SJCRH30 (cell line): ENCODE data around the gene PDE8B. TPM values are rescaled to one million over a fixed set of nuclear protein-coding genes. Genes with fewer than 3 reads are reported as not detected.

Source experiments
- DNase-seq, 2 experiments: peaks; one replicate each; pipeline ENCODE4 v3.0.0-alpha.2; 2015 to 2020
- H3K27ac ChIP-seq: fragments of 250-450 bp; sonication (Bioruptor Pico); 2 replicates; pipeline ENCODE4 v1.5.1; 2020; ENCODE audit warnings: mild to moderate bottlenecking, moderate library complexity
- H3K27me3 ChIP-seq: fragments of 250-450 bp; sonication (Bioruptor Pico); 2 replicates; pipeline ENCODE4 v1.5.1; 2020; ENCODE audit warnings: mild to moderate bottlenecking, moderate library complexity
- H3K36me3 ChIP-seq: fragments of 250-450 bp; sonication (Bioruptor Pico); 2 replicates; pipeline ENCODE4 v1.5.1; 2020; ENCODE audit warnings: mild to moderate bottlenecking, moderate library complexity
- H3K4me1 ChIP-seq: fragments of 250-450 bp; sonication (Bioruptor Pico); 2 replicates; pipeline ENCODE4 v1.5.1; 2020; ENCODE audit warnings: mild to moderate bottlenecking, moderate library complexity
- H3K4me3 ChIP-seq: fragments of 250-450 bp; sonication (Bioruptor Pico); 2 replicates; pipeline ENCODE4 v1.5.1; 2020; ENCODE audit warnings: mild to moderate bottlenecking, moderate library complexity
- H3K9me3 ChIP-seq: fragments of 250-450 bp; sonication (Bioruptor Pico); replicated peaks from 2 replicates; pipeline ENCODE4 v1.5.1; 2020; ENCODE audit warnings: mild to moderate bottlenecking, moderate library complexity
- total RNA-seq: library from RNA; depleted of rRNA; stranded (reverse); fragments of >200 nt; shearing (Covaris generic); gene quantifications from 2 replicates; pipeline ENCODE4 v1.2.3, GENCODE V29; 2014

The PDE8B gene
- total RNA-seq, 1 experiment from 2014 or later = 0.22 TPM

DNA sequence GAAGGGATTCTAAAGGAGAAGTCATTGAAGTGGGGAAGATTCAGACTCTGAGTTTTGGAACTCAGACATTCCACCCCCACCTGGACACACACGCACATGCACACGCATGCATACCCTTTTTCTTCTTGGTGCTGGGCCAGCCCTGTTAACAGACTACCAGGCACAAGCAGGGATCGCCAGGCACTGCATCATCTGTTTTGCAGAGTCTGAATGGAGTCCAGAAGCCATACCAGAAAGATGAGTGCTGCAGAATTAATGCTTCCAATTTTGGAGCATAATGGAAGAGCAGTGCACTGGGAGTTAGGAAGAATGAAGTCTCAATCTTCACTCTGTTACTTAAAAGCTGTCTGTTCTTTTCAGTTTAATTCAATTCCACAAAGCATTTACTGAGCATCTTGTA lies 95.5 kb downstream of the PDE8B start:
- no peaks in the 10 kb centered on the region for H3K9me3 ChIP-seq
- H3K4me1 ChIP-seq = no peaks in the 10 kb centered on the region
- H3K27ac ChIP-seq = no peak overlapping the region
- DNase-seq = no peak
- H3K36me3 ChIP-seq = no peaks in the 10 kb centered on the region
- H3K4me3 ChIP-seq = no peak overlapping the region
- no peaks in the 10 kb centered on the region for H3K27me3 ChIP-seq

DNA sequence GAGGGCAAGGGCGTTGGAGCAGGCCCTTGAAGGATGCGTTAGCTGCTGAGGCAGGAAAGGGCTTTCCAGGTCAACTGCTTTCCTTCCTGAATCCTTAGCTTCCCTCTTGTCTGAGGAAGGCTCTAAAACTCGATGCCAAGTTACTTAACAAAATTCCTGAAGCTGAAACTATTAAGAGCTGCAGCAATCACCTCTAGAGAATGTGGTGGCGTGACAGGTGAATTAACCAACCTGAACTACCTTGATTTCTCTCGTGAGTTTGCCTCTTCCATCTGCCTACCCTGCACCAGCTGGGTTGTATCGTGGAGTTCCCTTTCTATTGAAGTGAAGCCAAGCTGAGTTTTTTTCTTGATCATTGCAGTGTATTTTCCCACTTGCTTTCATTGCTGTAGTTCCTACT lies 96.1 kb downstream of the PDE8B start:
- no peaks in the 10 kb centered on the region for H3K9me3 ChIP-seq
- no peaks in the 10 kb centered on the region for H3K36me3 ChIP-seq
- no peaks in the 10 kb centered on the region for H3K4me1 ChIP-seq
- H3K4me3 ChIP-seq = no peak overlapping the region
- no peak overlapping the region for H3K27ac ChIP-seq
- no peaks in the 10 kb centered on the region for H3K27me3 ChIP-seq
- DNase-seq = no peak

DNA sequence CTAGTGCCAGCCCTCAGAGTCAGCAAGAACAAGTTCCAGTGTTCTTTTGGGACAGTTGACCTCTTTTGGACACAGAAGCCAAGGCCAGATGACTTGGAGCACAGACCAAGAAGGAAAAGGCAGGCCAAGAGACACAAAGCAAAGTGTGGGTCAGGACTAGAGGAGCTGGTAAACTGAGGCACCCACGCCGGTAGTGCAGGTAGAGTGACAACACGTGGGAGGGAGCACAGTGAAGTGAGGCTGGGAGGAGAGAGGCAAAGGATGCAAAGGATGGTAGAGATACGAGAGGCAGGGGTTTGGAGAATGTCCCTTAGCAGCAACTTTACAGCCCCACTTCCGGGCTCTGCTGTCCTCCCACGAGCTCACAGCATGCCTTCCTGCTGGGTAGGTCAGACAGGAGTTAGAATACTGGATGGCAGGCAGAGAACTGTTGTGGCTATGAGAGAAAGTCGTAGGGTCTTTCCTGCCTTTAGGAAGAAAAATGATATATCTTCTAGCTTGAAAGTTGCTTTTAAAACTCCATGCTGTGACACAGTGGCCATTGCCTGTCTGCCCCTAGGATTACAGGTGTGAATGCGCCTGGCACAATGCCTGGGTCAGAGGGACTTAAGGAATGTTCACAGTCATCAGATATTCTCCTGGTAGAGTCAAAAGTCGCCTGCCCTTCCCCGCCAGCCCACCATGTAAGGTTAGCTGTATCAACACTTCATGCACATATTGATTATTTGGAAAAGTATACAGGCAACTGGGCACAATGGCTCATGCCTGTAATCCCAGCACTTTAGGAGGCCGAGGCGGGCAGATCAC lies 97.9 kb downstream of the PDE8B start:
- Histone ChIP-seq H3K9me3 (no peaks in the 10 kb centered on the region), H3K4me1 (no peaks in the 10 kb centered on the region), H3K4me3 (no peak overlapping the region), H3K36me3 (no peaks in the 10 kb centered on the region), H3K27me3 (no peaks in the 10 kb centered on the region), H3K27ac (no peak overlapping the region)
- DNase-seq = no peak

DNA sequence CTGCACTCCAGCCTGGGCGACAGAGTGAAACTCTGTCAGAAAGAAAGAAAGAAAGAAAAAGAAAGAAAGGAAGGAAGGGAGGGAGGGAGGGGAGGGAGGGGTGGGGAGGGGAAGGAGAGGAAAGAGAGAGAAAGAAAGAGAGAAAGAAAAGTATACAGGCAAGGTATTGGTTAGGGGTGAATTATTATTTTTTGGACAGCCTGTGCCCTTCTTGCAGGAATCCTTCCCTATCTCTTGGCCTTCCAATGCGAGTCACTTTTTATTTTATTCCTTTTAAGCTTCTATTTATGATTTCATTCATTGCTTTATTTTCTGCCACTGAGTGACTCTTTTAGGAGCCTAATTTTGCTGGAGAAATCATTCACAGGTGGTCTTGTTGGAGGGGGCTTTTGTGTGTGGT lies 98.7 kb downstream of the PDE8B start:
- Histone ChIP-seq H3K9me3 (no peaks in the 10 kb centered on the region), H3K4me3 (no peak overlapping the region), H3K27me3 (no peaks in the 10 kb centered on the region), H3K4me1 (no peaks in the 10 kb centered on the region), H3K36me3 (no peaks in the 10 kb centered on the region), H3K27ac (no peak overlapping the region)
- no peak for DNase-seq

DNA sequence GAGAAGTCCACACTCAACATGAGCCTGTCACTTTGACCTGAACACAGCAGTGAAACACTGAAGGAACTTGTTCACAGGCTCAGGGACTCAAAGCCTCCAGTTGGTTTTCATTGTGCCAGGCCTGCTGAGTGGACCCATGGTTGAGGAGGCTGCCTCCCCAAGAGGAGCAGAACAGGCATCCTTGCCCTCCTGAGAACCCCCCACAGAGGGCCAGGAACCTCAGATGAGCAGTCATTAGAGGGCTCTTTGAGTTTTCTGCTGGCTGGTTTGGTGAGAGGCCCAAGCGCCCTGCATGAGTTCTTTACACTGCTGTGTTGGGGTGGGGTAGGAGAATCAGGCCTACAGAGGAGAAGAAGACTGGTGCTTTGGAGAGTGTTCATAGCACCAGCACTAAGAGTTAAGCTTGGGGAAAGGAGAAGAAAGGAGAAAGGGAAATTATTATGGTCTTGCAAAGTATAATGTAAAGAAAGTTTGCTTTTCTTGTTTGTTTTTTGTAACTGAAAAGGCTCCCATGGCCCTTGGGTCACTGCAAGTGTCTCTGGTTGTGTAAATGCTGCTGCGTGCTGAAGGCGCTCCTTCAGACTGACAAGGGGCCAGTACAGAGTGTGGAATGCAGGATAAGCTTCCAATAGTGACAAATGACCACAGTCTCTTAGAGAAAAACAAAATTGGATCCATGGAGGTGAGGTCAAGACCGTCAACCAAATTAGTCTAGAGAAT lies 100.2 kb downstream of the PDE8B start:
- Histone ChIP-seq H3K4me1 (no peaks in the 10 kb centered on the region), H3K9me3 (no peaks in the 10 kb centered on the region), H3K4me3 (no peak overlapping the region), H3K27ac (no peak overlapping the region), H3K36me3 (no peaks in the 10 kb centered on the region), H3K27me3 (no peaks in the 10 kb centered on the region)
- no peak for DNase-seq

DNA sequence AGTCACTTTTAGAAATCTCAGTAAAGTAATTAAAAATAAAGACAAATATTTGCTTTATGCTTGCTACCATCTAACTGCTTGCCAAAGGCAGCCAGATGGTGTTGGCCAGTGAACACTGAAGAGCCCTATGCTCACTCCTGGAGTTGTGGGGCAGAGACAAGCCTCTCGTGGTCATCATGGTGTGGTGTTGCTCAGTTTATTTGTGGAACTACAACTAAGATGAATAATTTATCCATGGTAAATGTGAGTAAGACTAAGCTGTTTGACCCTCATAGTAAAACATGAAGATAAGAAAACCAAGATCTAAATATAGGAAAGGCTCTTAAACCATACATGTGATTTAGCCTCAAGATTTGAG lies 100.7 kb downstream of the PDE8B start:
- Histone ChIP-seq H3K27me3 (no peaks in the 10 kb centered on the region), H3K36me3 (no peaks in the 10 kb centered on the region), H3K4me3 (no peak overlapping the region), H3K4me1 (no peaks in the 10 kb centered on the region), H3K9me3 (no peaks in the 10 kb centered on the region), H3K27ac (no peak overlapping the region)
- no peak for DNase-seq

DNA sequence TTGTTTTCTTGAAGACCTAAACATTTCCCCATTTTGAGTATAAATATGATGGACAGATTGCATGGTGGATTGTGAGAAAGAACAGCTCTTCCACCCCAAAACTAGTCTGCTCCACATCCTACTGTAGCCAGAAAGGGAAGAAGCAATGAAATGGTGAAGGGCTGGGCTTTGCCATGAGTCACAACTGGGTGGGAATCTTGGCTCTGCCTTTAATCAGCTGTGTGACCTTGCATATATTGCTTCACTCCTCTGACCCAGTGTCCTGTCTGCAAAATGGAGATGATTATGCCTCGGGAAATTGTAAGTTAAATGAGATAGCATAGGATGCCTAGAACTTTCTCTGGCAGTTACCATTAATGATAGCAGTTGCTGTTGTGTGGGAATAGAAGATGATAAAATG lies 101.9 kb downstream of the PDE8B start:
- H3K36me3 ChIP-seq = no peaks in the 10 kb centered on the region
- H3K4me1 ChIP-seq = no peaks in the 10 kb centered on the region
- DNase-seq = no peak
- no peak overlapping the region for H3K27ac ChIP-seq
- H3K9me3 ChIP-seq = no peaks in the 10 kb centered on the region
- H3K27me3 ChIP-seq = no peaks in the 10 kb centered on the region
- no peak overlapping the region for H3K4me3 ChIP-seq

DNA sequence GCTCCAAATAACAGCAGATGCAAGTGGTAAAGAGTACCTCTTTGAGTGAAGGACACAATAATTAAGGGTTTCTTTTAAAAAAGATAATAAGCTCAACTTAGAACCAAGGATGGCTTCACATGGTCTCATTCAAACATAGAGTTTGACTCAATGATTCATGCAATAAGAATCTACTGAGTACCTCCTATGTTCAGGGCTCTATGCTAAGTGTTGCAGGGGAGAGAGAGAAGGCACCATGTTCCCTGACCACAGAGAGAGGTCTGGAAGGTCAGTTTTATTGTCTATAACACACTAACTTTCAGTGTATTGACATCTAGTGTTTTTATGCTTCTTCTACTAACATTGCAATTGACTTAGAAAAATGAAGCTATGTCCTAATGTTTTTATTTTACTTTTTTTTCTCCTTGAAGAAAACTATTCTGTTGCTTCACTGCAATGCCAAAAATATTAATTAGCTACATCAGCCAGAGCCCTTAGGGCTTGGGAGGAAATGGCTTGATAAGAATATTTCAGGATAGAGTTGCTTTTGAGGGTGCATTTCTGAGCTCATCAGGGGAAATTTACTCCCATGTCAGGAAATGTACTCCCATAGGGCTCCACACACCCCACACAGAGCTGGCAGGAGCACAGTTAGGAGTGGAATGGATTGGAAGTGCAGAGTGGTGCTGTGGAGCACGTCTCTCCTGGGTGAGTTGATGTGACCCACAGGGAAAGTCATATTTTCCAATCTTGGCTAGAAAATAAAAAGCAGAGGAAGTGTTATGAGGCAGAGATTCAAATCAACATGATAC lies 106.6 kb downstream of the PDE8B start:
- no peaks in the 10 kb centered on the region for H3K4me1 ChIP-seq
- H3K9me3 ChIP-seq = no peaks in the 10 kb centered on the region
- H3K27ac ChIP-seq = no peak overlapping the region
- no peaks in the 10 kb centered on the region for H3K36me3 ChIP-seq
- DNase-seq = no peak
- no peak overlapping the region for H3K4me3 ChIP-seq
- 0 out of 2 replicates have a peak, but pooled peaks cover 8% of the 10 kb centered on the region for H3K27me3 ChIP-seq

DNA sequence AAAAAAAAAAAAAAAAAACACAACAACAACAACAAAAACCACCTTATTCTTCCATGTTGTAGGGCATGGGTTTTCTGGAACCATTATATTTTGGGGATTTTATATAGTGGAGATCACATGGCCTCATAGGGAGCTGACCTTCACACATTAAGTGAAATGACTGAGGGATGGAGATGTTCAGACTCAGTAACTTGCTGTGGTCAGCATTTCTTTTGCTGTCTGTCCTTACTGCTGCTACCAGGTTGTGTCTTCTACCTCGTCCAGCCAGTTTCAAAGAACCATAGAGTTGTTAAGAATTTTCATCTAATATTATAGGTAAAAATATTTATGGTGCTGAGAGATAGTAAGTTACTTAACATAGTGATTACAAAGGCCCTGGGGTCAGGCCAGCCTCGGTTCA lies 107.6 kb downstream of the PDE8B start:
- Histone ChIP-seq H3K4me1 (no peaks in the 10 kb centered on the region), H3K27ac (no peak overlapping the region), H3K27me3 (0 out of 2 replicates have a peak, but pooled peaks cover 8% of the 10 kb centered on the region), H3K9me3 (no peaks in the 10 kb centered on the region), H3K36me3 (no peaks in the 10 kb centered on the region), H3K4me3 (no peak overlapping the region)
- no peak for DNase-seq

DNA sequence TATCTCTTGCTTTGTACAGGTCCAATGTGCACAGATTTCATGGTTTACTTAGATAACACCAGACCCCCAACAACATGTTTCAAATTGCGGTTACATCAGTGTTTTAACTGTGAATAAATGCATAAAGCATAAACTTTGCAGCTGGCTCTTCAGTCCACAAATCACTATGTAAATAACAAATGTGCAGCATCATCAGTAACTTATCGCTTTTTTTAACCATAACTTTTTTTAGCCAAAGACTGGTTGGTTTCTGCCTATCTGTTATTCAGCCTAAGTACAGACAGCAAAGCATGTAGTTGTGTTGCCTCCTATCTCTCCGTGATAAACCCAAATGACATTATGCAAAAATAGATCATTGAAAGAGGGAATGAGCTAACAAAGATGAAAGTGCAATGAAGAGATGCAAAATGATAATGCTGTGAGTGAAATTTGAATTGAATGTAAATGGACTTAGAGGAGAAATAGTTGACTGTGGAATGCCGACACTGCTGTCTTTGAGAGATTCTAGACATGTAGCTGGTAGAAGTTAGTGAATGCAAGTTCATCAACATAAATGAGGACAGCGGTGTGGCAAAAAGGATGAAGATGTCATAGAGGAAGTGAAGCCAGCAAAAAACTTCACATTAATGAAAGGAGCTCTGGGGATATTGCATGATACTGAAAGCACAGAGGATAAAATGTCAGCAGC lies 108.8 kb downstream of the PDE8B start:
- Histone ChIP-seq H3K4me3 (no peak overlapping the region), H3K36me3 (no peaks in the 10 kb centered on the region), H3K9me3 (no peaks in the 10 kb centered on the region), H3K27me3 (0 out of 2 replicates have a peak, but pooled peaks cover 8% of the 10 kb centered on the region), H3K27ac (no peak overlapping the region), H3K4me1 (no peaks in the 10 kb centered on the region)
- DNase-seq = no peak

DNA sequence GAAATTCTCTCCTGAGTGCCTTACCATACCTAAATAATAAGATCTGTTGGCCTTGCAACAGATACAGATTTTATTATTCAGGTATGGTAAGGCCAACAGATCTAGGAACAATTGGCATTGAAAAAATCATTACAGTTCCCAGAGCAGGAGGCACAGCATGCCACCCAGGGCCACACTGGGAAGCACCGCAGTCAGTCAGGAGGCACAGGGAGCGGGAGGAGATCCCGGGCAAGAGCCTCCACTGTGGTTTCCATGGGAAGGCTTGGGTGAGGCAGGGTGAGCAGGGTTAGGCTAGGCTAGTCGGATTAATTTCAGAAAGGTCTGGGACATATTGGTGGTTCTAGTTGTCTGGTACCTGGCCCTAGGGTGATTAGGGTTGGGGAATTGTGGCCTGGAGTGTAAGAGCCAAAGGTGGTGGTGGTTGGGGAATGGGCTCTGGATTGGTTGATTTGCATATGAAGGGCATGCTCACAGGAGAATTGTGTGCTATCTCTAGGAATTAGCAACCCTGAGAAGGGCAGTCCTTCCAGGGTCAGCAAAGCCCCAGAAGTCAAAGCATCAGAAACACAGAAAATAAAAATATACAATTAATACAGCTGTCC lies 111.4 kb downstream of the PDE8B start:
- Histone ChIP-seq H3K4me3 (no peak overlapping the region), H3K27me3 (0 out of 2 replicates have a peak, but pooled peaks cover 8% of the 10 kb centered on the region), H3K36me3 (no peaks in the 10 kb centered on the region), H3K9me3 (no peaks in the 10 kb centered on the region), H3K27ac (no peak overlapping the region), H3K4me1 (no peaks in the 10 kb centered on the region)
- no peak for DNase-seq

DNA sequence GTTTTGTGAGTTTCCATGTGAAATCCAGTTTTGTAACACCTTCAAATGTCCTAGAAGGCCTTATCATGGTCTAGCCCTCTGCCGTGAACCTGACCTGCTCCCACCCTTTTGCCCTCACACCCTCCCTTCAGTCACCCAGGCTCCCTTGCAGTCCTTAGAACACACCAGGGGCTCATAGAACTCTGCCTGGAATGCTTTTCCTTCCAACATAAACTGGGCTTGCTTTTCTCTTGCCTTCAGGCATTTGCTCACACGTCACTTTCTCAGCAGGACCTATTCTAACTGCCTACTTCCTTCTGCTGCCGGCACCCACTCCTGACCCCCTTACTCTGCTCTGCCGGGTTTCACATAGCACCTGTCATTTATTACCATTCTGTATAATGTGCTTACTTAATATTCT lies 111.9 kb downstream of the PDE8B start:
- H3K27me3 ChIP-seq = 0 out of 2 replicates have a peak, but pooled peaks cover 8% of the 10 kb centered on the region
- H3K4me3 ChIP-seq = no peak overlapping the region
- H3K27ac ChIP-seq = no peak overlapping the region
- no peaks in the 10 kb centered on the region for H3K36me3 ChIP-seq
- no peak for DNase-seq
- no peaks in the 10 kb centered on the region for H3K9me3 ChIP-seq
- H3K4me1 ChIP-seq = no peaks in the 10 kb centered on the region

DNA sequence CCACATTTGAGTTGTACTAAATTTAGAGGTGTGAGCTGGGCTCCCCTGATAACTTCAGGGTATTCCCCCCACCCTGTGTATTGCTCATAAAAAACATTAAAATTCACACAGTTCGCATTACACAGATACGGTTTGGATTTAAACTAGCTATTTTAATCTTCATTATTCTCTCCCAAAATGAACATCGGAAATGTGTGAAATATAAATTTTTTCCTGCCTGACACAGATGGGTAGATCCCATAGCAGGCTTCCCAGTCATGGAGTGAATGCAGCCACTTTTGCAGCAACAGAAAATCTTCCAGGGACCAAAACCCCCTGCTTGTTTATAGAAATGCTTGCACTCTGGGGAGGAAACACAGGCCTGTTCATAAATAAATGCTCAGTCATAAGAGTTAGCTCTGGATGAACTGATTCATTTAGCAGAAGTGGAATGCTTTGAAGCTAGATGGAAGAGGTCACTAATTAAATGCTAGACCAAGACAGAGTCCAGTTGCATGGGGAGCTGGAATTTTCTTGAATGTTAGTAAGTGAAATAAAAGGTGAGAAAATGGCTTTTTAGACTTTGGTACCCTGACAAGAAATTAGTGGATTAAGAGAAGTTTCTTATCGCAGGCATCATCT lies 115.6 kb downstream of the PDE8B start:
- Histone ChIP-seq H3K27ac (no peak overlapping the region), H3K4me1 (no peaks in the 10 kb centered on the region), H3K27me3 (no peaks in the 10 kb centered on the region), H3K36me3 (no peaks in the 10 kb centered on the region), H3K4me3 (no peak overlapping the region), H3K9me3 (no peaks in the 10 kb centered on the region)
- DNase-seq = no peak
